ENCODE measurements around the gene SLAMF6.
"Not testable (repeated sequence)": the region's sequence is repeated elsewhere in the genome, so short reads cannot be mapped to it uniquely, and the experiment has no call there.

The SLAMF6 gene

GRCh38 chr1:160522622-160523345 is at the start of gene SLAMF6:
Gene SLAMF6, minus strand, starts transcription at chr1:160523255. Its CDS starts 63 bp downstream, at chr1:160523192.
- no peak for DNase-seq (ENCODE audit: low read depth in 2 of 2)

DNA sequence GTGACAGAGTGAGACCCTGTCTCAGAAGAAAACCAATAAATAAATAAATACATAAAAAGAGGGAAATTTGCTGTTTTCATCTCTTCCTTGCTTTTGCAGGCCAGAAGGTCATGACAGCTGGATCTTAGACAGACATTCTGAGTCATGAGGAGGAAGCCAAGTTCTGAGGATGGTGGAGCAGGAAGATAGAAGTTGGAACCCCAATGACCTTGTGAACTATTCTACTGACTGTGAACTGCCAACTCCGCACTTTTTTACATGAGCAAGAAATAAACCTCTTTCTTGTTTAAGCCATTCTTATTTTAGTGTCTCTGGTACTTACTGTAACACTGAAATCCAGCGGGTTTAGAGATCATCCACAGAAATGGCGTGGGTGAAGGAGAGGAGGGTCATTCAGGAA is 47.8 kb upstream of the SLAMF6 start:
- no peak for DNase-seq (ENCODE audit: low read depth in 2 of 2)

- DNase-seq (ENCODE audit: low read depth in 2 of 2), result no peak
Observed at GRCh38 chr1:160569806-160570205, 46.8 kb upstream of the SLAMF6 start.

- DNase-seq (ENCODE audit: low read depth in 2 of 2), result peak; percentile 65 to 66
Observed at GRCh38 chr1:160567858-160568682, 45.0 kb upstream of the SLAMF6 start.

GRCh38 chr1:160567341-160567740 is 44.3 kb upstream of the SLAMF6 start:
- no peak for DNase-seq (ENCODE audit: low read depth in 2 of 2)

DNA sequence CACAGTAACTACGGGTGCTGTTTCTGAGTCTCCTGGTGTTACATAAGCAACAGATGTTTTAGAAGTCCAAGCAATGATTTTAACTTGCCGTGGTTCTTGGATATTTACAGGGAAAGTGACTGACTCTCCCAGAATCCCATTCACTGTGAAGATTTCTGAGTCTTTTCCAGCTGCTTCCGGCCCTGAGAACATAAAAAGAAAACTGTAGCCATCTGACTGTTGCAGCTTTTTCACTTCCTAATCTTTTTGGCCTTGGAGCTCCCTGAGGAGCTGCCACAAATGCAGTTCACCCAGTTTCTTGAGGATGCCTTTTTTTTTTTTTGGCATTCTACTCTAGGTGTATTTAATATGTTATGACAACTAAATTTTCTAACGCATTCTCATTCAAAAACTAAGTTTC is 42.5 kb upstream of the SLAMF6 start:
- DNase-seq (ENCODE audit: low read depth in 2 of 2), result no peak

- not testable (repeated sequence) for DNase-seq (ENCODE audit: low read depth in 2 of 2)
Observed at GRCh38 chr1:160563230-160563629, 40.2 kb upstream of the SLAMF6 start.

DNA sequence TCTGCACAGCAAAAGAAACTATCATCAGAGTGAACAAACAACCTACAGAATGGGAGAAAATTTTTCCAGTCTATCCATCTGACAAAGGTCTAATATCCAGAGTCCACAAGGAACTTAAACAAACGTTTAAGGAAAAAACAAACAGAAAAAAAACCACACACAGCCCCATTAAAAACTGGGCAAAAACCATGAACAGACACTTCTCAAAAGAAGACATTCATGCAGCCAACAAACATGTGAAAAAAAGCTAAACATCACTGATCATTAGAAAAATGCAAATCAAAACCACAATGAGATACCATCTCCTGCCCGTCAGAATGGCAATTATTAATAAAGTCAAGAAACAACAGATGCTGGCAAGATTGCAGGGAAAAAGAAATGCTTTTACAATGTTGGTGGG is 39.7 kb upstream of the SLAMF6 start:
- DNase-seq (ENCODE audit: low read depth in 2 of 2), result not testable (repeated sequence)

GRCh38 chr1:160560806-160561205 is 37.8 kb upstream of the SLAMF6 start:
- no peak for DNase-seq (ENCODE audit: low read depth in 2 of 2)

- no peak for DNase-seq (ENCODE audit: low read depth in 2 of 2)
Observed at GRCh38 chr1:160560045-160560705, 37.1 kb upstream of the SLAMF6 start.

- not testable (repeated sequence) for DNase-seq (ENCODE audit: low read depth in 2 of 2)
Observed at GRCh38 chr1:160559437-160559836, 36.4 kb upstream of the SLAMF6 start.

- DNase-seq (ENCODE audit: low read depth in 2 of 2), result no peak
Observed at GRCh38 chr1:160558660-160559380, 35.8 kb upstream of the SLAMF6 start.

DNA sequence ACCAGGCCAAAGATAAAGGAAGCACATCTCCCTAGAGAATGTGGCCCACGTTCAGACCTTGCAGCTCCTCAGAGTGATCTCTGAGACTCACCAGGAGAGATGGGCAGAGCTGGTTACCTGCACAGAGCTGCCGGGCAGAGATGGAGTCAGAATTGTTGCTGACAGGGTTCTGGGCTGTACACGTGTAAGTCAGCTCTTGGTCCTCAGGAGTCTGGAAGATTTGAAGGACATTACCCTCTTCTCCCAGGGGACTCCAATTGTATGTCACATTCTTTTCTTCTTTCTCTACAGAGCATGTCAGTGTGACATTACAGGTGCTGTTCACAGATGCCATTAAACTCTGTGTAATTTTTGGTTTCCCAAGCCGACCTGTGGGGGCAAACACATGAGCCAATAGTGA is 30.7 kb upstream of the SLAMF6 start:
- DNase-seq (ENCODE audit: low read depth in 2 of 2), result no peak

DNA sequence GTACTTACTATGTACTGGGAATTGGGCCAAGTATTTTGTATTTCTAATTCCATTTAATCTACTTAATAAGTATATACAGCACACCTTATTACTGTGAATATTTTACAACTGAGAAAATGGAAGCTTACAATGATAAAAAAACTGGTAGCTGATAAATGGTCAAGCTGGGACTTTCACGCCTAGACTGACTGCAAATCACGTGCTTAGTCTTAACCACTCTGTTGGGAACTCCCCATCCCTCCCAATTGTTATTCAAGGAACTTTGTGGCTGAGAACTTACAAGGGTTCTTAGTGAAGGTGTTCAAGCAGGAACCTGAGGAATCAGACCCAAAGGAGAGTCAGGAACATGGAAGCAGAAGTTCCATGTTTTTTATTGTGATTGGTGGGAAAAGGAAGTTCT is 29.4 kb upstream of the SLAMF6 start:
- DNase-seq (ENCODE audit: low read depth in 2 of 2), result no peak

DNA sequence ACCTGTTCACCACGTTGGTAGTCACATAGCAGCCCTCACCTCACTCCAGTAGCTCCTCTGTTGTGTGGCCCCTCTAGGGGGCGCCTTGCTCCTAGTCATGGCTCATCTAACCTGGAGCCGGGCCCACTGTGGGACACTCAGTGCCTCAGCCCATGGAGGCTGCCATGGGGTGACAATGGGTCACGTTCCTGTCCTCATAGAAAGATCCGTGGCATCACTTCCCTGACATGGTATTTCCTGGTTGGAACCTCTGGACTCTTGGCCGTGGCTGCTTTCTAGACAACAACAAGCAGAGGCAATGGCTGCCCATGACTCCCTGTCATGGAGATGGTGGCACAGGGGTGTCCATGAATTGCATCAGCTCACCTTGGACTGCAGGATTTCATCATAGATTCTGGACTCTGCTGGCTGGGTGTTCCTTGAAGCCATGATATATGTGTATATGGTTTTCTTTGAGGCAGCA is 27.5 kb upstream of the SLAMF6 start:
- DNase-seq (ENCODE audit: low read depth in 2 of 2), result peak; percentile 38 to 55

GRCh38 chr1:160549665-160550006 is 26.6 kb upstream of the SLAMF6 start:
- no peak for DNase-seq (ENCODE audit: low read depth in 2 of 2)

DNA sequence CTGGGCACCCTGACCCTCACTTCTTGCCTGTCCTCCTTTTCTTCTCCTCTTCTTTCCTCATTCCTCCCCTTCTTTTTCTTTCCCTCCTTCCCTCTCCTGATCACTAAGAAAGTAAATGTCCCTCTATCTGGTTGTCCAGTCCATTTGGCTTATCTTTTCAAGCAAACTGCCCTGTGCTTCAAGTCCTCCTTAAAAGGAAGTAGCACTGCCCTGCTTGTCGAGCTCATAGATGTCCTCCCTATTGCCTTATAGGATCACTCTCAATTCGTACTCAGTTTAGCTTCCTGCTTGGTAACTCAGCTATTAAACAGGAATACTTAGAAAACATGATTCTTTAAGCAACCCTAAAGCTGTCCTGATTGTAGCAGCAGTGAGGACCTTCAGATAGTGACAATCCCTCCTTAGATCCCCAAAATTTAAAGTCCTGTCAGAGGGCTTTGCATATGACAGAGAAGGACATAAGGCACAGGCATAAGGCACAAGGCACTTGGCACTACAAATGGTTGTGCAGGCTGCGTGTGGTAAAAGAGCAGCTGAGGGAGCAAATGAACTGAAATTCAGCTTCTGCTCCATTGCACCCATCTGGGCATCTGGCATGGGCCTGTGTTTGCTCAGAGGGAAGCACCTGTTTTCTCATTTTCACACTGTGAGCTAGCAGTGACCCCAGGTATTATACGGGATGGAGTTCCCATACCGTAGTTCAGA is 26.1 kb upstream of the SLAMF6 start:
- no peak for DNase-seq (ENCODE audit: low read depth in 2 of 2)

DNA sequence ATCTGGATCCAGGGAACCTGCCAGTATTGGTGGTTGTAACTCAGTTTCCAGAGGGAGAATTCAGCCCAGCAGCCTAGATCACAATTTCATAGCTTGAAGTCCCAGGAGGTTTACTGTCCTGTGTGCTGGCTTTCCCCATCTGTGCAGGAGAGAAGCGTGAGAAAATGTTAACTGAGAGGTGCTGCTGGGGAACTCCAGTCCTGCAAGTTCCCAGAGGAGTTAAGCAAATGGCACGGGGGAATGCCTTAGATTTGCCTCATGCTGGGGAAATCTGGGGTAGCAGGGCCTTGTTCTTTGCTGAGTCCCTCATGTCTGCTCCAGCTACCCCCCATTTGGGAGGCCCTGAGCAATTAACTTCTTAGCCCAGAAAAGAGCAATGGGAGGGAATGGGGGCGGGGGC is 25.1 kb upstream of the SLAMF6 start:
- DNase-seq (ENCODE audit: low read depth in 2 of 2), result no peak

GRCh38 chr1:160547422-160547821 is 24.4 kb upstream of the SLAMF6 start:
- DNase-seq (ENCODE audit: low read depth in 2 of 2), result no peak

DNA sequence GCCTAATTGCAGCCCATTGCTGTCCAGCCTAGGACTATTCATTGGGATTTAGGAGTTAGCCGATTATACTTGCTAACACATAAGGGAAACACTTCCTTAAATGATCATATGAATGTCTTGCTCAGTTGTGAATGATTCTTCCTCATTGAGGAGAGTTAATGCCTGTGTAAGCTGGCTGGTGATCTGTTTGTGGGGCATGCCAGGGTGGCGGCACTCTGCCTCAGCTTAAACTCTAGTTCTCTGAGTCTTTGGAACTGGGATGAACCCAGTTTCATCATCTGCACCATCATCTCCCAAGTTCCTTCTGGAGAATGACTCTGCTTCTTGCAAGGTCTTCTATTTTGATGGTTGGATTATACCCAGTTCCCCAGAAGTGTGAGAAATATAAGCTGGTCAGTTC is 23.9 kb upstream of the SLAMF6 start:
- DNase-seq (ENCODE audit: low read depth in 2 of 2), result no peak

GRCh38 chr1:160544647-160545046 is 21.6 kb upstream of the SLAMF6 start:
- DNase-seq (ENCODE audit: low read depth in 2 of 2), result no peak
